GM23248 (cell line): ENCODE measurements around the gene LAMA1.

Experiments used
- EZH2 ChIP-seq: fragments of 200-600 bp; sonication (generic); IDR thresholded peaks from 2 replicates; pipeline ENCODE4 v1.6.1; 2018; ENCODE audit warnings: antibody characterized with exemption, mild to moderate bottlenecking; ENCODE audit not compliant: insufficient read depth, poor library complexity, severe bottlenecking
- EZH2phosphoT487 ChIP-seq: fragments of 200-600 bp; sonication (generic); IDR thresholded peaks from 2 replicates; pipeline ENCODE4 v1.6.1; 2018; ENCODE audit warnings: antibody characterized with exemption, moderate library complexity, mild to moderate bottlenecking, low read depth; ENCODE audit not compliant: insufficient read depth

DNA sequence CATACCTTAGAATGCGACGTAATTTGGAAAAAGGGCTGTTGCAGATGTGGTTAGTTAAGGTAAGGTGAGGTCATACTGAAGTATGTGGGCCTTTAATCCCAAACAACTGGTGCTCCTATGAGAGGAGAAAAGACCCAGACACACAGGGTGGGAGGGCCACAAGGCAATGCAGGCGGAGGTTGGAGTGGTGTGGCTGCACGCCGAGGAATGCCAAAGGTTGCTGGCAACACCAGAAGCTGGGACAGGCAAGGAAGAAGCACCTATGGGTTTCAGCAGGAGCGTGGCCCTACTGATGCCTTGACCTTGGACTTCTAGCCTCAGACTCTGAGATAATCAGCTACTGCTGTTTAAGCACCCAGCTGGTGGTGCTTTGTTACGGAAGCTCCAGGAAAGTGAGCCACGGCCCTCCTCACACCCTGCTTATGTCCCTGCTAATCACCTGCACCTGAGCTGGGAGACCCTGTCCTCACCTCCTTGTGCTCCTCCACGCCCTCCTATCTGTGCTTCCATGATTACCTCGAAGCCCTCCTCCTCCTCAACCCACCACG is 48.3 kb upstream of the LAMA1 start:
- no peak for TF ChIP-seq EZH2phosphoT487
- TF ChIP-seq EZH2 = no peak
